ENCODE data around the gene AK6. TPM values are rescaled to one million over a fixed set of nuclear protein-coding genes. Genes with fewer than 3 reads are reported as not detected.
"Not testable (repeated sequence)": the region's sequence is repeated elsewhere in the genome, so short reads cannot be mapped to it uniquely, and the experiment has no call there.

The AK6 gene
- total and polyA plus RNA-seq, 10 of the 15 experiments (the other 5 are each of a cell fraction or from before 2014, with no cell fraction given): 45.2 to 446 (median 86.6) TPM

- BruUV-seq (replicated peaks); H3K9me3 ChIP-seq (replicated peaks; ENCODE audit: control insufficient read depth, insufficient read depth, low read length); H4K20me1 ChIP-seq (ENCODE audit: control insufficient read depth, insufficient read depth); H3K27me3 ChIP-seq (replicated peaks in 1 of 2; ENCODE audit: control insufficient read depth in 2 of 2, insufficient read depth in 2 of 2, low read length in 1 of 2); H3K27ac ChIP-seq (ENCODE audit: control insufficient read depth, insufficient read depth); in situ Hi-C loops (cut with MboI); DNase-seq (ENCODE audit: low read depth, low spot score); H3K4me3 ChIP-seq; H3K36me3 ChIP-seq (ENCODE audit: control insufficient read depth in 2 of 2, insufficient read depth in 2 of 2, low read length in 1 of 2); FAIRE-seq; H3K79me2 ChIP-seq (ENCODE audit: control insufficient read depth, insufficient read depth, low read length); H3K4me2 ChIP-seq (ENCODE audit: control insufficient read depth, insufficient read depth); H3K9ac ChIP-seq (ENCODE audit: control insufficient read depth, insufficient read depth, low read length); H2AFZ ChIP-seq (ENCODE audit: control insufficient read depth, low read depth, low read length); H3K4me1 ChIP-seq (ENCODE audit: control insufficient read depth, insufficient read depth, low read length); ATAC-seq: not testable (repeated sequence)
- ChIA-PET CTCF (interaction anchor here (0.7 to 2.8 kb wide), 17 partner anchors 9 to 310 kb away, joined by 3 to 14 read pairs (median 4); partner anchors contain the start of gene SLC30A5), RAD21 (ENCODE audit: unreplicated experiment) (interaction anchor here (0.6 to 3.3 kb wide), 5 partner anchors 39 to 240 kb away, joined by 3 to 31 read pairs (median 3); partner anchors contain the start of gene SLC30A5), SMC1A (ENCODE audit: uncharacterized antibody, unreplicated experiment) (interaction anchor here (0.8 to 2.3 kb wide), 4 partner anchors 12 to 290 kb away, joined by 4 to 10 read pairs (median 4); partner anchors contain the start of gene SLC30A5), POLR2A (interaction anchor here (1.2 to 1.4 kb wide), 3 partner anchors 36 to 240 kb away, joined by 4 to 6 read pairs (median 5); partner anchors contain the start of genes AK6, RAD17, SLC30A5 and TAF9)
- WGBS (ENCODE audit: insufficient coverage, insufficient replicate concordance, low lambda C conversion rate, missing lambda C conversion rate): 97% methylated on average over 25 of the region's 25 CpGs
- intact Hi-C loops (cut with micrococcal nuclease; ENCODE audit: unreplicated experiment): loop anchor here (1.0 to 2.0 kb wide), 2 partner anchors 240 to 291 kb away; no protein-coding TSS in a partner anchor
Observed at GRCh38 chr5:69333668-69334315, 35.5 kb downstream of the AK6 start.

- peaks cover 3% of the 10 kb centered on the region; the same call in 1 of the 2 replicates for H3K4me1 ChIP-seq (ENCODE audit: control insufficient read depth, insufficient read depth, low read length)
- RAD21 ChIA-PET (ENCODE audit: unreplicated experiment): interaction anchor here (0.5 to 3.3 kb wide), 6 partner anchors 8 to 238 kb away, joined by 3 to 31 read pairs (median 4); partner anchors contain the start of genes CDK7 and SLC30A5
- peak overlapping the region; percentile 70 for H3K4me3 ChIP-seq
- POLR2A ChIA-PET: interaction anchor here (0.8 to 1.2 kb wide), 5 partner anchors 11 to 238 kb away, joined by 3 to 4 read pairs (median 4); partner anchors contain the start of genes CDK7 and SLC30A5
- intact Hi-C loops (cut with micrococcal nuclease; ENCODE audit: unreplicated experiment): no loop called here
- H2AFZ ChIP-seq (ENCODE audit: control insufficient read depth, low read depth, low read length): peak overlapping the region; percentile 98
- peak overlapping the region; percentile 95 for H3K4me2 ChIP-seq (ENCODE audit: control insufficient read depth, insufficient read depth)
- BruUV-seq (replicated peaks): TSS peak; percentile 88
- H3K27me3 ChIP-seq (replicated peaks in 1 of 2; ENCODE audit: control insufficient read depth in 2 of 2, insufficient read depth in 2 of 2, low read length in 1 of 2): no peaks in the 10 kb centered on the region
- DNase-seq (ENCODE audit: low read depth, low spot score): no peak
- H3K27ac ChIP-seq (ENCODE audit: control insufficient read depth, insufficient read depth): peak overlapping the region; percentile 87
- H3K79me2 ChIP-seq (ENCODE audit: control insufficient read depth, insufficient read depth, low read length): peaks cover 2% of the 10 kb centered on the region
- H3K9ac ChIP-seq (ENCODE audit: control insufficient read depth, insufficient read depth, low read length): peak overlapping the region; percentile 81
- in situ Hi-C loops (cut with MboI): no loop called here
- TF ChIP-seq EED (IDR thresholded peaks at IDR 0.05; ENCODE audit: low read depth) (0 out of 2 replicates have a peak, but pooled peaks have one; percentile 13), IRF3 (IDR thresholded peaks at IDR 0.05) (no peak), MTA3 (IDR thresholded peaks at IDR 0.05; ENCODE audit: borderline replicate concordance, low read length) (0 out of 2 replicates have a peak, but pooled peaks have one; percentile 42), RUNX3 (IDR thresholded peaks at IDR 0.05; ENCODE audit: low read length) (0 out of 2 replicates have a peak, but pooled peaks have one; percentile 8)
- 53% methylated on average over 11 of the region's 11 CpGs for WGBS (ENCODE audit: insufficient coverage, insufficient replicate concordance, low lambda C conversion rate, missing lambda C conversion rate)
- no peaks in the 10 kb centered on the region for H3K36me3 ChIP-seq (ENCODE audit: control insufficient read depth in 2 of 2, insufficient read depth in 2 of 2, low read length in 1 of 2)
- H4K20me1 ChIP-seq (ENCODE audit: control insufficient read depth, insufficient read depth): no peaks in the 10 kb centered on the region
- peak; percentile 23; the same call in 1 of the 3 replicates for ATAC-seq
- SMC1A ChIA-PET (ENCODE audit: uncharacterized antibody, unreplicated experiment): interaction anchor here (0.7 to 1.4 kb wide), 3 partner anchors 41 to 97 kb away, joined by 3 to 9 read pairs (median 3); partner anchors contain the start of gene CDK7
- H3K9me3 ChIP-seq (replicated peaks; ENCODE audit: control insufficient read depth, insufficient read depth, low read length): no peaks in the 10 kb centered on the region
- CTCF ChIA-PET: interaction anchor here (0.9 to 1.4 kb wide), 3 partner anchors 36 to 238 kb away, joined by 3 to 20 read pairs (median 4); partner anchors contain the start of gene SLC30A5
- FAIRE-seq: peak; percentile 91
Observed at GRCh38 chr5:69331528-69332445, 37.5 kb downstream of the AK6 start.

Data from GM12878 (cell line).